GM21360 (cell line): Measurements from ENCODE around the gene THBS1.

Source experiments
- ATAC-seq: cut with Tn5 transposase; IDR thresholded peaks from one replicate; pipeline ENCODE4 v1.9.1; 2021; ENCODE audit warnings: mild to moderate bottlenecking, moderate library complexity; ENCODE audit not compliant: unreplicated experiment

THBS1 gene

DNA sequence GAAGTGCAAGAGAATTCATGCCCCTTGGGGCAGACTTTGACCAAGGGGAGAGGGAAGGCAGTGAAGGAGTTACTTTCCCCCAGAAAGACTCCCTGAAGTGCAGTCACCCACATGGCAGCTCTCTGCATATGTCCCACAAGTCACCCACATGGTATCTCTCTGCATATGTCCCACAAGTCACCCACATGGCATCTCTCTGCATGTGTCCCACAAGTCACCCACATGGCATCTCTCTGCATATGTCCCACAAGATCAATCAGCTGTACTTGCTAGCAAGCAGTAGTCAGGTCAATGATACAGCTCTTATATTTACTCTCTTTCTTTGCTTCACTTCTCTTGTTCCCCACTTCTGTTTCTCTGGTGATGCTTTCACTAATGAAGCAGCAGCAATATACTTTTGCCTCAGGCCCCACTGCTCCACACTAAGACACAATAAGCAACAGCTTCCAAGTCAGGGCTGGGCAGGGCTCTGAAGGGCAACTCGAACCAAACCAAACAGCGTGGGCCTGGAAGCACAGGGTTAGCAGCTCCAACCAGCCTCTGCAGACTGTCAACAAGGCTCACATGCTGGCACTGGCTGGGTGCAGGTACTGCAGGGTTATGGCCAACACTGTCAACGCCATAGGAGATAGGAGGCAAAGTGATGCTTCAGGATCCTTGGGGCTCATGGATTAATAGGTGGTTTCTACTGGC lies 46.7 kb downstream of the THBS1 start:
- no peak for ATAC-seq

- no peak for ATAC-seq
Measured at GRCh38 chr15:39628144-39628508, 47.2 kb downstream of the THBS1 start.

- ATAC-seq: no peak
Measured at GRCh38 chr15:39628546-39629257, 47.8 kb downstream of the THBS1 start.

GRCh38 chr15:39629371-39629770 lies 48.5 kb downstream of the THBS1 start:
- ATAC-seq: no peak

- ATAC-seq: no peak
Measured at GRCh38 chr15:39629906-39630305, 49.0 kb downstream of the THBS1 start.

DNA sequence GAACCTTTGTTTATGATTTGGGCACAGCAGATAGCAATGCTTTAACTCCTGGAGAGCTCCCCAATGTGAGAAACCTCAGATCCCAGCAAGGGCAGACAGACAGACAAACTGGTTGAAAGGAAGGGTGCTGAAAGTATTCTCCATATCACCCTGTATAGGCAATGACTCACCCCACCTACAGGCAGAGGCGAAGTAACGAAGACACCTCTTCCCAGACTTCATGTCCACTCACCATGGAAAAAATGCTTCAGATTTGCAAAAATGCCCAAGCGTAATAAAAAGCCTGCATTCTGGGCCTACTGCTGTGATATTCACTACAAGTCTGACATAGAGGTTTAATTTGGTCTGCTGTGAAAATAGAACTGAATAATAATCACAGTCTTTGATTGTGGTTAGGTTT lies 50.5 kb downstream of the THBS1 start:
- no peak for ATAC-seq

- no peak for ATAC-seq
Measured at GRCh38 chr15:39638041-39638440, 57.2 kb downstream of the THBS1 start.

DNA sequence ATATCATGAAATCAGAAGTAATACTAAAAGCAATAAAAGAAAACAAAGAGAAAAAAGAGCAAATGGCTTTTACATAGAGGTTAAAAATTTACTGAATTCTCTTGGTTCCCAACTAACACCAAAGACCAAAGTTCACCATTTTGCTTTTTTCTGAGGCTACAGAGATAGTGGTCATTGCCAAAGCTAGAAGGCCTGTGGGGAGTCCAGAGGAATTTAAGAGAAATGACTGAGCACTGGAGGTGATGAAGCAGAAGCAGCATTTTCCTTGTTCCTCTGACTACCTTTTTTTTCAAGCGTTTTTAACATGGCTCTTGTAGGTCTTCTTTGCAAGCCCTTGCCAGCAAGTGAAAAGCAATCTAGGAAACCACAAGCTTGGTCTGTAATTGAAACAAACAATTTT lies 58.2 kb downstream of the THBS1 start:
- ATAC-seq: no peak

DNA sequence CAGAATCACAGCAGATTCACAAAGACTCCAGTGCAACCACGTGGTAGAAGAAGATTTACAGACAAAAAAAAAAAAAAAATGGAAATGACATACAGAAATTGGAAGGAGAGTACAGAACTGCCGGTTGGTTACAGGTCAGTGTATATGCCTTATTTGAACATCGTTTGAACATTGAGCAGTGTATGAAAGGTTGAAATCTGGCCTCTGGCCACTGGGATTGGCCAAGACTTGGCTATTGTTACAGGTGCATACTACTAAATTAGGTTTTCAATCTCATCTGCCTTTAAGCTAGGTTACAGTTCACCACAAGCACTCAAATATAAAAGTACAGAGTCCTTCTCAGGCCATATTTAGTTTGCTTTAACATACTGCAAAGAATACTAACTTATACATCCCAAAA lies 59.8 kb downstream of the THBS1 start:
- ATAC-seq: no peak

DNA sequence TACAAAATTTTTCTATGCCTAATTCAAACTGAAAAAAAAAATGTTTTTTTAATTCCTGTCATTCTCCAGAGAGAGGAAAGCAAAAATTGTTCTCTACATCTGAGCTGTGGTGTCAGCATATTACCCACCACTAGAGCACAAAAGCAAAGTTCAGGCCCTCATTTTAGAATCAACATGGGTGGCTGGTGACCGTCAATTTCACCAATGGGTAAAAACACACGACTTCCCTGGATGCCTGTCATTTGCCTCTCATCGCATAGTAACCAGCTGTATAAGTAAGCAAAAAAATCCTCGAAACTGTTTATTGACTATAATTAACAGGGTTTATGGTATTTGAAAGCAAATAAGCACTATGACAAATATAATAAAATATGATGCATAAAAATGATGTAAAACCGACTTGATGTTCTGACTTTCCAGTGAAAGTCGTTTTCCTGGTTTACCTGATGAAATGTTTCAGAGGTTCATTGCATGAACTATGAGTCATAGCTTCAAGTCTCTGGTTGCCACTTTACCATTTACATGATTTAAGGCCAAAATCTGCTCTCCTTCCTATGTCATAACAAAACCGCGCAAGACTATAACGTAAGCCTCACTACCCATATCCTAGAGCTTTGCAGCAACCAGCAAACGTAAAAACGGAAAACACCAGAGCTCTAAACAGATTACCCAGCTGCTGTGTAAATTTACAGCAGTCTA lies 60.5 kb downstream of the THBS1 start:
- no peak for ATAC-seq

DNA sequence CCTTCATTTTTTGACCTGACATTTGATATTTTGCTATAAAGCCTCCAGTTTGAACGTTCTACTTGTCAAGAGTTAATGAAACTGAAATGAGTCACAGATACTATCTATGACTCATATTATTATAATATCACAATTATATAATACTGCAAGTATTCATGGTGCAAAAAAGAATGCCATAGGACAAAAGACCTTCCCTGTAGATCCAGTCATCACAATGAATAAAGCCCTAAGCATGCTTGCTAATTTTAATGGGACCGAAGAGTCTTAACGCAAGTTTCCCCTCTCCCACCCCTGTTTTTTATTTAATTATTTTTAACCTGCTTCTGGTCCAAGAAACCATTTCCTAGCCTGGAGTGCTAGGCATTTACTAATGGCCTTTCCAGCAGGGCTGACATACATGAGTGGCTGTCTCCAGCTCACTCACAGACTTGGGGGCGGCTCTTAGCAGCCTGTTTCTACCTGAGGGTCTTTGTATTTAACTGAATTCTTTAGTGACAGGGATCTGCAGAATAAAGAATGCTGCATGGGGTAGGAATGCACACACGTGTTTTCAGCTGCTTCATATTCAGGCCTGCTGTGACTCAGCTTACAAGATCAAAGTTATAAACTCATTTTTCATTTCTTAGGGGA lies 61.2 kb downstream of the THBS1 start:
- ATAC-seq: no peak

GRCh38 chr15:39643727-39644126 lies 62.8 kb downstream of the THBS1 start:
- no peak for ATAC-seq

GRCh38 chr15:39644136-39644535 lies 63.3 kb downstream of the THBS1 start:
- no peak for ATAC-seq

DNA sequence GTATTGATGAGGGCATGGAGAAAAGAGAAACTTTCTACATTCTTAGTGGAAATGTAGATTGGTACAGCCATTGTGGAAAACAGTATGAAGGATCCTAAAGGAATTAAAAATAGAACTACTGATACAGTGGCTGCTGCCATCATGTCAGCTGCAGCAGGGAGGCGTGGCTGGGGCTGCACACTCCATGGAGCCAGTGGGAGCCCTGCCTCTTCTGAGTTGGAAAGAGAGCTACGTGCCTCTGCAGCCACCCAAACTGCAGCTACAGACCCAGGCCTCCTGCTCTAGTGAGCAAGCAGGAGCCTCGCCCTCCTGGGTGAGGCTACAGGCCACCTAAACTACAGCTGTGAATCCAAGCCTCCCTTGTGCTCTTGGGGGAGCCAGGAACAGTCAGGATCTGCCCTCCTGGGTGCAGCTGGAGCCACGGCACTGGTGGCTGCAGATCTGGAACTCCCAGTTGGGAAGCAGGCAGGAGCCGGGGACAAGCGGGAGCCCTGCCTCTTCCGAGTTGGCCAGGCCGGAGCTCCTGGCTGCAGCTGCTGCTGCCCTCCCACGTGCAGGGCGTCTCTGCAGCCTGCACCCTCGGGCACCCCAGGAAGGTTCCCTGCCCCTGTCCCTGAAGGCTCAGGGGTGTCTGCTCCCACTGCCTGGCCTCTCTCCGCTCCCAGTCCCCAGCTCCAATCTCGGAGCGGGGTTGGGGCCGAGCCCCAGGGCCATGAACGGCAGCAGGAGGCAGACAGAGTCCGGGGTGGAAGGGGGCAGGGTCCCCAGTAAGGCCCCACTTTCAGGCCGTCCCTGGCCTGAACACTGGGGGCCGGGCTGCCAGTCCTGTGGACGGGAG lies 64.5 kb downstream of the THBS1 start:
- no peak for ATAC-seq

GRCh38 chr15:39645976-39646257 lies 65.0 kb downstream of the THBS1 start:
- no peak for ATAC-seq

- no peak for ATAC-seq
Measured at GRCh38 chr15:39646425-39646824, 65.5 kb downstream of the THBS1 start.
